ENCODE measurements around the gene RPL13.

Gene RPL13

GRCh38 chr16:89599451-89599858 is 39.0 kb downstream of the RPL13 start:
- DNase-seq = no peak

GRCh38 chr16:89599902-89600301 is 39.4 kb downstream of the RPL13 start:
- no peak for DNase-seq

- no peak for DNase-seq
Observed at GRCh38 chr16:89600427-89600826, 39.9 kb downstream of the RPL13 start.

GRCh38 chr16:89600956-89601355 is 40.5 kb downstream of the RPL13 start:
- no peak for DNase-seq

- DNase-seq = no peak
Observed at GRCh38 chr16:89601906-89602272, 41.4 kb downstream of the RPL13 start.

- DNase-seq = no peak
Observed at GRCh38 chr16:89602273-89602951, 41.9 kb downstream of the RPL13 start.

- DNase-seq = no peak
Observed at GRCh38 chr16:89602952-89603590, 42.6 kb downstream of the RPL13 start.

- DNase-seq = no peak
Observed at GRCh38 chr16:89604764-89605163, 44.3 kb downstream of the RPL13 start.

GRCh38 chr16:89605186-89605970 is 44.9 kb downstream of the RPL13 start:
- no peak for DNase-seq

GRCh38 chr16:89606006-89606405 is 45.5 kb downstream of the RPL13 start:
- no peak for DNase-seq

- no peak for DNase-seq
Observed at GRCh38 chr16:89607453-89607852, 47.0 kb downstream of the RPL13 start.

GRCh38 chr16:89607937-89608740 is 47.7 kb downstream of the RPL13 start:
- no peak for DNase-seq

GRCh38 chr16:89610108-89610453 is 49.6 kb downstream of the RPL13 start:
- DNase-seq = no peak

GRCh38 chr16:89612415-89613166 is 52.1 kb downstream of the RPL13 start:
- no peak for DNase-seq

GRCh38 chr16:89613231-89613953 is 52.9 kb downstream of the RPL13 start, which contains the start of gene DPEP1:
TSS of gene DPEP1 (plus strand) at chr16:89613642. CDS start at chr16:89630411, 16,769 bp downstream.
- DNase-seq = no peak

GRCh38 chr16:89613954-89614459 is 53.5 kb downstream of the RPL13 start:
- DNase-seq = no peak

Measured in NCI-H1436 treated with DMSO at 0.1 percent for 48 hours (cell line).